HCEC 1CT (cell line): ENCODE results near the gene DLL4.

Experiments used
- DNase-seq: peaks from one replicate; pipeline ENCODE4 v3.0.0-alpha.2; 2017

DLL4 gene

DNA sequence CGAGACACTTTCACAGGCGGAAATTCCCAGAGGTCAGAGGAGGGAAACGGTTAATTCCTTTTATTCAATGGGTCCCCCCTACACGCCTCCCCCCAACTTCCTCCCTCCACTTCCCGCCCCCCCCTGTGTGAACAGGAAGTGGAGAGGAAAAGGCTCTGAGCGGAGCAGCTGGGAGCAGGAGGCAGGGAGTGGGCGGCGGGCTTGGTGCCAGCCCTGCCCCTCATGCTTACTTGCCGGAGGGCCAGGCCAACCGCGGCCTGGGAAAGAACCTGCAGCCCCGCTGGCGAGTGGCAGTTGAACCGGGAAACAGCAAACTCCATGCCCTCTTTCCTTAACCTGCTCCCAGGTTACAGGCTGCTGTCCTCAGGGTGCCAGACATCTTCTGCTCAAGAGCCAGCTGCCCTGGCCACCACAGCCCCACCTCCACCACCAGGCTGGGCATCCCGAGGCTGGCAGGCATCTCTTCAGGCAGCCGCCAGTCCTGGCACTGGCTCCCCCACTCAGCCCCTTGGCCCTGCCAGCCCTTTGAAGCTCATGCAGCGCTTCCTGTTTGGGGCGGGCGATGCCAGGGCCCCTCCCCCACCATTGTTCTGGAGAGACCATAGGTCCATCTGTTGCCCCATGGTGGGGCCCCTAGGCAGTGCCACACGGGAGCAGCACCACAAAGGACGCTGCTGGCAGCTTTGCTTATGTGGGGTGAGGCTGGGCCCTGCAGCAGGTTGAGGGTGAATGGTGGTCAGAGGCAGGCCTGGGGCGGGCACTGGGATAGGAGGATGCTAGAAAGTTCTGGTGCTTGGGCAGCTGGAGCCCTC is 21.9 kb upstream of the DLL4 start:
- no peak for DNase-seq

DNA sequence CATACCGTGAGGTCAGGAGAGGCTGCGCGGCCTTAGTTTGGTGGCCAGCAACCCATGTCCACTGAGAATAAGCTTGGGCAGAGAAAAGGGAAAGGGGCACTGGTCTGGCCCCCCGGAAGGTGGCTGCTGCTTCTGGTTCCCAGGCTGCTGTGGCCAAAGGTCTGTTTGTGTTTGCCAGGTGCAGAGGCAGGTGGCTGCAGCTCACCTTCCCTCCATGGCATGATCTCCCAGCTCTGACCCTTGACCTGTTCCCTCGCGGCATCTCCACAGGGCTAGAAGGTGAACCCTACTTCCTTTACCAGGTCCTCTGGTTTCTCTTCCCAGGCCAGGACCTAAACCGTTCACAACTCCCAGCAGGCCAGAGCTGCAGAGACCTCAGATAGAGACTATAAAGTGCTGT is 21.0 kb upstream of the DLL4 start:
- no peak for DNase-seq

- no peak for DNase-seq
These were observed 19.2 kb upstream of the DLL4 start for GRCh38 chr15:40909662-40910630.

- no peak for DNase-seq
These were observed 18.0 kb upstream of the DLL4 start for GRCh38 chr15:40911141-40911540.

- DNase-seq, result no peak
These were observed 17.4 kb upstream of the DLL4 start for GRCh38 chr15:40911693-40912092.

- no peak for DNase-seq
These were observed 16.7 kb upstream of the DLL4 start for GRCh38 chr15:40912478-40912877.

GRCh38 chr15:40914013-40914412 is 15.1 kb upstream of the DLL4 start:
- DNase-seq, result no peak

- DNase-seq, result no peak
These were observed 14.7 kb upstream of the DLL4 start for GRCh38 chr15:40914486-40914885.

GRCh38 chr15:40915116-40915661 is 14.0 kb upstream of the DLL4 start:
- no peak for DNase-seq

GRCh38 chr15:40915679-40916078 is 13.5 kb upstream of the DLL4 start:
- DNase-seq, result no peak

DNA sequence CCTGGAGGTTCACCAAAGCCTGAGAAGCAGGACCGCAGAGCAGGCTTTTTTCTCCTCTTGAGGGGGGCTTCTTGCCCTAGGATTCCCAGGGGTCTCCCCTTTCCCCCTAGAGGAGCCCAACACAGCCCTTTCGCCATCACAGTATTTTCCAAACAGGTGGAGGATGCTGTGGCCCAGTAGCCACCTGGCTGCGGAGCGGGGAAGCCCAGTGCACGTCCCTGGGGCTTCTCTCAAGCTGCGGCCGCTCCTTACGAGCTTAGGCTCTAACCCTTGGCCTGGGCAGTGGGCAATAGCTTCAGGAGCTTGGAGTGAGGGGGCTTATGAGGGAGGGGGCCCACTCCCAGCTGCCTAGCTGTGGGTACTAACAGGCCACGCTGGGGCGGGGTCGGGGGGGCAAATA is 11.6 kb upstream of the DLL4 start:
- DNase-seq, result no peak

DNA sequence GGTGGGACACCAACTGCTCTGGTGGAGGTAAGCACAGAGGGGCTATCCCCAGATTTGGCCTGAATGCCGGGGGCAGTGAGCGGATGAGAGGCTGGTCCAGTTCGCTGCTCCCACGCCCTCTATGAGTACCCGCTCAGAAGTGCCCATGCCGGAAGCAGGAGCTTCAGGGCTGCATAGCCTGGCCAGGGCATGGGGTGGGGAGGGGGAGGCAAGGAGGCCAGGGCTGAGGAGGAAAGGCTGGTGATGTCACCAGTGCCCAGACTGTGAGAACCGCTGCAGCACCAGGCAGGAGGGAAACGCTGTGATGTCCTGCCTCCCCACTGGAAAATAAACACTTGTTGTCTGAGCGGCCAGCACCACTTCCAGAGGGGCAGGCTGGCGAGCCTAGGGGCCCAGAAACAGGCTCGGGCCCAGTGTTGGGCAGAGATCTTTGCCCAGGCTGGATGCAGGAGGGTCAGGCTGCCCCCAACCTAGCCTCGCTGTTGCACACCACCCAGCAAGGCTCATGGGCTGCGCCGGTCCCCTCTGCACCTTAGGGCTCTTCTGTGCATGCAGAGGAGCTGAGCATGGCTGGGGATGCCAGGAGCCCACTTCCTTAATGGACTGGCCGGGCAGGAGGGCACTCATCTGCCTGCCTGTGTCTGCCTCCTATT is 10.9 kb upstream of the DLL4 start:
- DNase-seq, result no peak

- no peak for DNase-seq
These were observed 10.2 kb upstream of the DLL4 start for GRCh38 chr15:40918799-40919392.

GRCh38 chr15:40921949-40922607 is 7.1 kb upstream of the DLL4 start:
- no peak for DNase-seq

- DNase-seq, result no peak
These were observed 6.5 kb upstream of the DLL4 start for GRCh38 chr15:40922608-40923005.

DNA sequence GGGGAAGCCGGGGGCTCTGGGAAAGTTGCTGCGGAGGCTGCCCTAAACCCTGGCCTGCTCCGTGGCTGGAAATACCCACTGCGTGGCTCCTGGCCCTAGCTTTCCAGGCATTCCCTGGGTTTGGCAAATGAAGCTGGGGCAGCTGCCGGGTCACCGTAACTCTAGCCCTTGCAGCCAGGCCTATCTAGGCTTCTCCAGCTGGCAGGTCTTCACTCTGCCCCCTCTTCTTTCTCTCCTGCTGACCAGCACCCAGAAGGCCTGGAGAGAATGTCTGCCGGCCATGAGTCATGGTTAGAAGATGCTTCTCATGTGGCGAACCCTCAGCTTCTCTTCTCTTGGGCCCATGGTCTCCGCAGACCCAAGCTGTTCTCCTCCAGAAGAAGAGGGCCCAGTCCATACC is 5.6 kb upstream of the DLL4 start:
- DNase-seq, result no peak

GRCh38 chr15:40925495-40925862 is 3.7 kb upstream of the DLL4 start:
- DNase-seq, result no peak

DNA sequence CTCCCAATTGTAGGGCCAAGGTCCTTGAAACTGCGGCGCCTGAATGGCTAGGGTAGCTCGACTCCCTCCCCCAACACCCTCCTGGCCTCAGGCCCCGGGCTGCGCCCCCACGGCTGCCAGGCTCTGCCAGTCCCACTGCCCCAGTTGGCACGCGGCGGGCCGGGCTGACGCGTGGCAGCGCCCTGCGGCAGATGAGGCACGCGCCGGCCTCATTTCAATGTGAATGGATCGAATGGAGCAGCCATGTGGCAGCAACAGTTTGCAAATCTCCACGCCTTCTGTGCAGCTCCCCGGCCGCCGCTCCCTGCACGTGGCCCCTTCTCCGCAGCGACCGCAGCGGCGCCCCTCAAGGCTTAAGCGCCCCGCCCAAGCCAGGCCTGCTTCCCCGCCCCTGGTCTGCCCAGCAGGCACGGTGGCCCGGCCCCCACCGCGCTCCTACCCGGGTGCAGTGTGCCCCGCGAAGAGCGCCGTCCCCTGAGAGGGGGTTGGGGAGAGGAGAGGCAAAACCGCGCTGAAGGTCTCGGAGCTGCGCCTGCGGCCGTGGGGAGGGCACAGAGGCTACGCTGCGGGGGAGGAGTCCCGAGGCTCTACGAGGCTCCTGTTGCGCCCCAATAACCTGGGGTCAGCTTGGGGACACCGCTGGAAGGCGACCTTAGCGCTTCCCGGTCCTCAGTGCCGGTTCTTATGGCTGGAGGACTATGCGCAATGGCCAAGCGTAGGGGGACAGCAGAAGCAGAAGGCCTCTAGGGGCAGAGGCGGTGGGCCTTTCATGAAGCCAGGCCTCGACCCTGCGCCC is 3.1 kb upstream of the DLL4 start:
- DNase-seq, result peak; percentile 10

DNA sequence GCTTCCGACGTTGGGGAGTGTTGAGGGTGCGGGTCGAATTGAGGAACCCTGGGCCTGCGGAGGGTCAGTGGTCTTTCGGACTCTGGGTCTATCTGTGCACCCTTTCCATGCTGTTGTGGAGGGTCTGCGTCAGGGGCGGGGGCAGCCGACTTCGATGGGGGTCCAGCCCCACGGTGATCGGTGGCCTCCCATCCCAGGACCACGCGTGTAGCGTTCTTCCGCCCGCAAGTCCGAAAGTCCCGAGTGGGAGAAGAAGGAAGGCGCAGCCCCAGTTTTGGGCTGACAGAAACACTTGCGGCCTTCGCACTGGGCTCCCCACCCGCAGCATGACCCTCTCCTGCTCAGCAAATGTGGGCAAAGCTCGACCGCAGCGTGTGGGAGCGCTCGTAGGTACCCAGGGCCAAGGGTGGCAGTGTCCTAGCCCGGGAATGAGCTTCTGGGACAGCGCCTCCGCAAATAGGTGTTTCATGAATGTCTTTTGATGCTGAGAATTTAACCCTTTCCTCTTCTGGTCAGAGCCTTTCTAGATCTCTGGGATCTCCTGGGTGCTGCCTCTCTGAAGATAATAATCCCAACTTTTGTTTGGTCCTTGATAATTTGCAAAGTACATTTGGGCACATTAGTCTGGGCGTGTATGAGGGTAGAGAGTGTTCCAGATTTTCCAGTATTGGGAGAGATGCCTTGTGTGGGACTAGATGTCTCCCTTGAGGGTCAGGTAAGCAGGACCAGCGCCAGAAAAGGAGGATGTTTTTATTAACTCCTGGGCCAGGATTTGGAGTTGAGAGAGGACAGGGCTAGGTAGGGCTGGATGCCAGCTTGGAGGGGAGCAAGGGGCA is 2.3 kb upstream of the DLL4 start:
- no peak for DNase-seq

DNA sequence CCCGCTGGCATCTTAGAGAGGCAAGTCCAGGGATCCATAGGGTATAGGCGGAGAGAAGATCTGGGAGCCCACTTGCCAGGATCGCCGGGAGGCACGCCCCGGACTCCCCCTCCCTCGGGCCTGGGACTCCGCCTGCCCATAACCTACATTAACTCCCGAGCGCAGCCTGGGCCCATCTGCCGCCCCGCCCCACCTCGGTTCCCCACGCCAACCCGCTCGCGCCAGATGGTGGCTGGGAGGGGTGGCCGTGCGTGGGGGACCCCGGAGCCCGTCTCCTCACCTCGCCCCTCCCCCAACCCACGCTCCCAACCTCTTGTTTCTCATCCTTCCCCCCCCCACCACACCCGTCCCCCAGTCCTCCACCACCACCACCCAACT is 1.7 kb upstream of the DLL4 start:
- DNase-seq, result no peak
